ENCODE results near the gene NKIRAS1.

NKIRAS1 gene

GRCh38 chr3:23948761-23949160 is 32.0 kb upstream of the NKIRAS1 start:
- TF ChIP-seq POLR2AphosphoS5 (IDR thresholded peaks at IDR 0.05; ENCODE audit: low read depth, low read length) (no peak), REST (IDR thresholded peaks at IDR 0.05; ENCODE audit: insufficient read depth in 1 of 2, low read depth in 2 of 2, low read length in 2 of 2) (no peak)

GRCh38 chr3:23945913-23946687 is 29.3 kb upstream of the NKIRAS1 start:
- TF ChIP-seq POLR2AphosphoS5 (IDR thresholded peaks at IDR 0.05; ENCODE audit: low read depth, low read length) (peak; percentile 57; the same call in 1 of the 2 replicates), SIN3A (IDR thresholded peaks at IDR 0.05; ENCODE audit: borderline replicate concordance, insufficient read depth, low read length) (peak; percentile 52; the same call in 1 of the 2 replicates), REST (IDR thresholded peaks at IDR 0.05; ENCODE audit: insufficient read depth in 1 of 2, low read depth in 2 of 2, low read length in 2 of 2) (no peak), TAF1 (IDR thresholded peaks at IDR 0.05; ENCODE audit: borderline replicate concordance, insufficient read depth, low read length) (0 out of 2 replicates have a peak, but pooled peaks have one; percentile 31), FOXP2 (optimal IDR thresholded peaks at IDR 0.05; ENCODE audit: borderline replicate concordance, extremely low read depth, extremely low read length, insufficient read depth) (peak; percentile 80)

- TF ChIP-seq TAF1 (IDR thresholded peaks at IDR 0.05; ENCODE audit: borderline replicate concordance, insufficient read depth, low read length) (no peak), SIN3A (IDR thresholded peaks at IDR 0.05; ENCODE audit: borderline replicate concordance, insufficient read depth, low read length) (no peak), REST (IDR thresholded peaks at IDR 0.05; ENCODE audit: insufficient read depth in 1 of 2, low read depth in 2 of 2, low read length in 2 of 2) (no peak), POLR2AphosphoS5 (IDR thresholded peaks at IDR 0.05; ENCODE audit: low read depth, low read length) (no peak), FOXP2 (optimal IDR thresholded peaks at IDR 0.05; ENCODE audit: borderline replicate concordance, extremely low read depth, extremely low read length, insufficient read depth) (no peak)
Observed at GRCh38 chr3:23945663-23945912, 28.8 kb upstream of the NKIRAS1 start.

- no peak for TF ChIP-seq POLR2AphosphoS5 (IDR thresholded peaks at IDR 0.05; ENCODE audit: low read depth, low read length)
- peak; percentile 18 for TF ChIP-seq FOXP2 (optimal IDR thresholded peaks at IDR 0.05; ENCODE audit: borderline replicate concordance, extremely low read depth, extremely low read length, insufficient read depth)
Observed at GRCh38 chr3:23944861-23945662, 28.3 kb upstream of the NKIRAS1 start, which contains the start of gene NR1D2. TSS of gene NR1D2 (plus strand) at chr3:23945286. CDS start at chr3:23945579, 293 bp downstream.

- TF ChIP-seq POLR2AphosphoS5 (IDR thresholded peaks at IDR 0.05; ENCODE audit: low read depth, low read length) (no peak), SIN3A (IDR thresholded peaks at IDR 0.05; ENCODE audit: borderline replicate concordance, insufficient read depth, low read length) (no peak), TAF1 (IDR thresholded peaks at IDR 0.05; ENCODE audit: borderline replicate concordance, insufficient read depth, low read length) (no peak), REST (IDR thresholded peaks at IDR 0.05; ENCODE audit: insufficient read depth in 1 of 2, low read depth in 2 of 2, low read length in 2 of 2) (no peak), FOXP2 (optimal IDR thresholded peaks at IDR 0.05; ENCODE audit: borderline replicate concordance, extremely low read depth, extremely low read length, insufficient read depth) (no peak)
Observed at GRCh38 chr3:23944007-23944783, 27.4 kb upstream of the NKIRAS1 start.

All from PFSK-1 (cell line).